Measurements from ENCODE around the gene EML3. TPM values are rescaled to one million over a fixed set of nuclear protein-coding genes. Genes with fewer than 3 reads are reported as not detected.
A peak's percentile ranks its signal among the peaks of the same experiment; 100 is the strongest.

Gene EML3
- total RNA-seq, 1 experiment from 2014 or later = 51.4 TPM

- H3K4me3 Mint-ChIP-seq (ENCODE audit: low read depth, unreplicated experiment) = peak overlapping the region; percentile 57
- TF ChIP-seq CTCF (IDR thresholded peaks at IDR 0.05; ENCODE audit: unreplicated experiment) = no peak
- CTCF ChIA-PET = interaction anchor here (0.8 to 1.2 kb wide), 4 partner anchors 12 to 132 kb away, joined by 3 to 4 read pairs (median 4); no protein-coding TSS in a partner anchor
- H3K4me1 Mint-ChIP-seq (ENCODE audit: low read depth, unreplicated experiment) = peaks cover 88% of the 10 kb centered on the region
- no peak for DNase-seq
- H3K36me3 Mint-ChIP-seq (ENCODE audit: insufficient read depth, unreplicated experiment) = peaks cover 93% of the 10 kb centered on the region
- no peaks in the 10 kb centered on the region for H3K9me3 Mint-ChIP-seq (ENCODE audit: low read depth, unreplicated experiment)
- peak overlapping the region; percentile 98 for H3K27ac Mint-ChIP-seq (ENCODE audit: unreplicated experiment)
- H3K27me3 Mint-ChIP-seq (ENCODE audit: unreplicated experiment) = no peaks in the 10 kb centered on the region
- no TSS peak for BruUV-seq (replicated peaks)
- intact Hi-C loops (cut with micrococcal nuclease; ENCODE audit: unreplicated experiment) = no loop called here
Measured at GRCh38 chr11:62556875-62557631, 55.5 kb downstream of the EML3 start.

DNA sequence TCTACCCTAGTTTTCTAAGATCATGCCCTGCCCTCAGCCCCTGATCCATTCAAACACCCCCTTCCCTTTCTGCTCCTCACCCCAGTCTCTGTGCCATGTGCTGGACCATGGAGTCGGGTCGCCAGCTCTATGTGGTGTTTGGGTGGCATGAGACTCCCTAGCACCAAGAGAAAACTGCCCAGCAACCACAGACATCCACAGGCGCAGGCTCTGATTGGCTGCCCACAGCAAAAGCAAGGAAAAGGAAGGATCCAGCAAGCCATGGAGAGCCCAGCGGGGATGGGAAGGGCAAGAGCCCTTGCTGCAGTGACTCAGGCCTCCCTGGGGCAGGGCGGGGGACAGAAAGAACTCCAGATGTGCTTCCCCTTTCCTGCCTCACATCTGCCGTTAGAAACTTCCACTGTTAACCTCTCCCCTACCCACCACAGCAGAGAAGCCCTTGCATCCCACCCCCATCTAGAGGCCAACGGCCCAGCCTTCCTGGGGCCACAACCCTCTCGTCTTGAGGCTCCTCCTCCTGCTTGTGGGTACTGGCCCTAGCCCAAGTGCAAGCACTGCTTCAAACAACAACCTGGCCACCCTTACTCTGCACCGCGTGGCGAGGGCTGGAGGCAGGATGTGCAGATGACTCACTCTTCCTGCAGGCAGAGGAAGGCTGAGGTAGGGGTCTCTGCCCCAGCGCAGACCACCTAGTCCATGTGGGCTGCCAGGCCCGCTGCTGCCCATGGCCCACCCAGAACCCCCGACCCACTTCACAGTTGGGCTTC lies 56.3 kb downstream of the EML3 start:
- Mint-ChIP-seq H3K9me3 (ENCODE audit: low read depth, unreplicated experiment) (no peaks in the 10 kb centered on the region), H3K4me3 (ENCODE audit: low read depth, unreplicated experiment) (peak overlapping the region; percentile 57), H3K36me3 (ENCODE audit: insufficient read depth, unreplicated experiment) (peaks cover 94% of the 10 kb centered on the region), H3K27me3 (ENCODE audit: unreplicated experiment) (no peaks in the 10 kb centered on the region), H3K27ac (ENCODE audit: unreplicated experiment) (peak overlapping the region; percentile 98), H3K4me1 (ENCODE audit: low read depth, unreplicated experiment) (peaks cover 88% of the 10 kb centered on the region)
- no peak for TF ChIP-seq CTCF (IDR thresholded peaks at IDR 0.05; ENCODE audit: unreplicated experiment)
- BruUV-seq (replicated peaks) = no TSS peak
- intact Hi-C loops (cut with micrococcal nuclease; ENCODE audit: unreplicated experiment) = no loop called here
- CTCF ChIA-PET = interaction anchor here (0.5 to 1.8 kb wide), 8 partner anchors 14 to 450 kb away, joined by 3 to 9 read pairs (median 3); no protein-coding TSS in a partner anchor
- peak; percentile 86 for DNase-seq

GRCh38 chr11:62555464-62556107 lies 57.0 kb downstream of the EML3 start:
- intact Hi-C loops (cut with micrococcal nuclease; ENCODE audit: unreplicated experiment) = no loop called here
- BruUV-seq (replicated peaks) = no TSS peak
- Mint-ChIP-seq H3K27ac (ENCODE audit: unreplicated experiment) (peak overlapping the region; percentile 98), H3K27me3 (ENCODE audit: unreplicated experiment) (no peaks in the 10 kb centered on the region), H3K36me3 (ENCODE audit: insufficient read depth, unreplicated experiment) (peaks cover 87% of the 10 kb centered on the region), H3K9me3 (ENCODE audit: low read depth, unreplicated experiment) (no peaks in the 10 kb centered on the region), H3K4me3 (ENCODE audit: low read depth, unreplicated experiment) (peak overlapping the region; percentile 57), H3K4me1 (ENCODE audit: low read depth, unreplicated experiment) (peaks cover 83% of the 10 kb centered on the region)
- CTCF ChIA-PET = interaction anchor here (0.5 to 1.8 kb wide), 6 partner anchors 13 to 449 kb away, joined by 3 to 9 read pairs (median 3); no protein-coding TSS in a partner anchor
- no peak for DNase-seq
- TF ChIP-seq CTCF (IDR thresholded peaks at IDR 0.05; ENCODE audit: unreplicated experiment) = no peak

- peak overlapping the region; percentile 98 for H3K27ac Mint-ChIP-seq (ENCODE audit: unreplicated experiment)
- peaks cover 73% of the 10 kb centered on the region for H3K4me1 Mint-ChIP-seq (ENCODE audit: low read depth, unreplicated experiment)
- H3K9me3 Mint-ChIP-seq (ENCODE audit: low read depth, unreplicated experiment) = no peaks in the 10 kb centered on the region
- CTCF ChIA-PET = interaction anchor here (1.6 to 2.0 kb wide), 4 partner anchors 10 to 130 kb away, joined by 6 to 24 read pairs (median 12); no protein-coding TSS in a partner anchor
- no peak for TF ChIP-seq CTCF (IDR thresholded peaks at IDR 0.05; ENCODE audit: unreplicated experiment)
- no TSS peak for BruUV-seq (replicated peaks)
- intact Hi-C loops (cut with micrococcal nuclease; ENCODE audit: unreplicated experiment) = no loop called here
- DNase-seq = no peak
- peaks cover 77% of the 10 kb centered on the region for H3K36me3 Mint-ChIP-seq (ENCODE audit: insufficient read depth, unreplicated experiment)
- H3K4me3 Mint-ChIP-seq (ENCODE audit: low read depth, unreplicated experiment) = peak overlapping the region; percentile 54
- no peaks in the 10 kb centered on the region for H3K27me3 Mint-ChIP-seq (ENCODE audit: unreplicated experiment)
Measured at GRCh38 chr11:62554387-62555167, 58.0 kb downstream of the EML3 start.

All from Calu3 (cell line).